ENCODE measurements around the gene TTC21A. TPM values are rescaled to one million over a fixed set of nuclear protein-coding genes. Genes with fewer than 3 reads are reported as not detected.
A peak's percentile ranks its signal among the peaks of the same experiment; 100 is the strongest.

Gene TTC21A
- total RNA-seq, 2 experiments from 2014 or later: 2.7 to 4.5 TPM

GRCh38 chr3:39140341-39140971, 33.0 kb downstream of the TTC21A start:
- ATAC-seq (ENCODE audit: low read depth): no peak
- Mint-ChIP-seq H3K36me3 (peaks cover 21% of the 10 kb centered on the region), H3K27me3 (no peaks in the 10 kb centered on the region), H3K27ac (no peak overlapping the region), H3K4me3 (no peak overlapping the region), H3K9me3 (no peaks in the 10 kb centered on the region), H3K4me1 (peaks cover 8% of the 10 kb centered on the region)
- no peak for DNase-seq
- POLR2A ChIA-PET: no interaction called here

- H3K36me3 Mint-ChIP-seq: peaks cover 26% of the 10 kb centered on the region
- peaks cover 14% of the 10 kb centered on the region for H3K4me1 Mint-ChIP-seq
- no peaks in the 10 kb centered on the region for H3K9me3 Mint-ChIP-seq
- no peaks in the 10 kb centered on the region for H3K27me3 Mint-ChIP-seq
- no peak for DNase-seq
- no peak for ATAC-seq (ENCODE audit: low read depth)
- POLR2A ChIA-PET: interaction anchor here (1.4 kb wide), 1 partner anchor 36 kb away, joined by 3 read pairs; no protein-coding TSS in a partner anchor
- peak overlapping the region; percentile 30 for H3K27ac Mint-ChIP-seq
- H3K4me3 Mint-ChIP-seq: no peak overlapping the region
These were observed 33.9 kb downstream of the TTC21A start for GRCh38 chr3:39141171-39141995.

GRCh38 chr3:39142067-39142466, 34.6 kb downstream of the TTC21A start:
- H3K4me1 Mint-ChIP-seq: peaks cover 19% of the 10 kb centered on the region
- no peak overlapping the region for H3K27ac Mint-ChIP-seq
- peaks cover 31% of the 10 kb centered on the region for H3K36me3 Mint-ChIP-seq
- no peaks in the 10 kb centered on the region for H3K9me3 Mint-ChIP-seq
- DNase-seq (no peak), ATAC-seq (ENCODE audit: low read depth) (no peak)
- POLR2A ChIA-PET: interaction anchor here (1.4 kb wide), 1 partner anchor 36 kb away, joined by 3 read pairs; no protein-coding TSS in a partner anchor
- no peak overlapping the region for H3K4me3 Mint-ChIP-seq
- no peaks in the 10 kb centered on the region for H3K27me3 Mint-ChIP-seq

- no peak for DNase-seq
- no peak overlapping the region for H3K27ac Mint-ChIP-seq
- H3K4me1 Mint-ChIP-seq: peaks cover 29% of the 10 kb centered on the region
- no peak for ATAC-seq (ENCODE audit: low read depth)
- no peak overlapping the region for H3K4me3 Mint-ChIP-seq
- POLR2A ChIA-PET: interaction anchor here (1.3 to 1.4 kb wide), 2 partner anchors 35 to 37 kb away, joined by 3 to 5 read pairs; partner anchors contain the start of gene TTC21A
- H3K36me3 Mint-ChIP-seq: peaks cover 27% of the 10 kb centered on the region
- H3K27me3 Mint-ChIP-seq: no peaks in the 10 kb centered on the region
- no peaks in the 10 kb centered on the region for H3K9me3 Mint-ChIP-seq
These were observed 35.8 kb downstream of the TTC21A start for GRCh38 chr3:39143051-39143885.

- ATAC-seq (ENCODE audit: low read depth) (no peak), DNase-seq (no peak)
- Mint-ChIP-seq H3K4me3 (no peak overlapping the region), H3K27ac (no peak overlapping the region), H3K4me1 (peaks cover 39% of the 10 kb centered on the region), H3K27me3 (no peaks in the 10 kb centered on the region), H3K9me3 (no peaks in the 10 kb centered on the region), H3K36me3 (peaks cover 27% of the 10 kb centered on the region)
- POLR2A ChIA-PET: interaction anchor here (1.3 kb wide), 1 partner anchor 36 kb away, joined by 5 read pairs; the partner anchor contains the start of gene TTC21A
These were observed 36.7 kb downstream of the TTC21A start for GRCh38 chr3:39144095-39144747.

GRCh38 chr3:39144748-39145380, 37.4 kb downstream of the TTC21A start:
- H3K4me3 Mint-ChIP-seq: no peak overlapping the region
- H3K4me1 Mint-ChIP-seq: peaks cover 45% of the 10 kb centered on the region
- H3K9me3 Mint-ChIP-seq: no peaks in the 10 kb centered on the region
- H3K36me3 Mint-ChIP-seq: peaks cover 27% of the 10 kb centered on the region
- no peaks in the 10 kb centered on the region for H3K27me3 Mint-ChIP-seq
- DNase-seq (no peak), ATAC-seq (ENCODE audit: low read depth) (no peak)
- H3K27ac Mint-ChIP-seq: no peak overlapping the region
- POLR2A ChIA-PET: no interaction called here

GRCh38 chr3:39146083-39146501, 38.6 kb downstream of the TTC21A start:
- Mint-ChIP-seq H3K4me3 (peak overlapping the region; percentile 96), H3K27ac (peak overlapping the region; percentile 97), H3K4me1 (peaks cover 54% of the 10 kb centered on the region), H3K9me3 (no peaks in the 10 kb centered on the region), H3K36me3 (peaks cover 27% of the 10 kb centered on the region), H3K27me3 (no peaks in the 10 kb centered on the region)
- ATAC-seq (ENCODE audit: low read depth) (no peak), DNase-seq (no peak)
- POLR2A ChIA-PET: interaction anchor here (0.7 to 3.4 kb wide), 3 partner anchors 16 to 32 kb away, joined by 3 to 17 read pairs (median 3); no protein-coding TSS in a partner anchor

- Mint-ChIP-seq H3K27ac (peak overlapping the region; percentile 97), H3K4me3 (peak overlapping the region; percentile 96), H3K27me3 (no peaks in the 10 kb centered on the region), H3K9me3 (no peaks in the 10 kb centered on the region), H3K36me3 (peaks cover 24% of the 10 kb centered on the region), H3K4me1 (peaks cover 57% of the 10 kb centered on the region)
- ATAC-seq (ENCODE audit: low read depth) (peak; percentile 51), DNase-seq (peak; percentile 68)
- POLR2A ChIA-PET: interaction anchor here (0.6 to 3.4 kb wide), 8 partner anchors 10 to 1741 kb away, joined by 3 to 17 read pairs (median 4); partner anchors contain the start of genes GORASP1 and TTC21A
These were observed 39.4 kb downstream of the TTC21A start for GRCh38 chr3:39146611-39147591.

GRCh38 chr3:39147711-39148434, 40.4 kb downstream of the TTC21A start:
- POLR2A ChIA-PET: interaction anchor here (0.6 to 3.4 kb wide), 6 partner anchors 20 to 140 kb away, joined by 3 to 17 read pairs (median 6); partner anchors contain the start of genes GORASP1 and TTC21A
- Mint-ChIP-seq H3K27ac (peak overlapping the region; percentile 97), H3K9me3 (no peaks in the 10 kb centered on the region), H3K4me3 (peak overlapping the region; percentile 96), H3K27me3 (no peaks in the 10 kb centered on the region), H3K4me1 (peaks cover 65% of the 10 kb centered on the region), H3K36me3 (peaks cover 25% of the 10 kb centered on the region)
- ATAC-seq (ENCODE audit: low read depth) (peak; percentile 23), DNase-seq (peak; percentile 64)

GRCh38 chr3:39148435-39149058, 41.1 kb downstream of the TTC21A start:
- POLR2A ChIA-PET: interaction anchor here (1.2 to 3.4 kb wide), 4 partner anchors 21 to 43 kb away, joined by 3 to 17 read pairs (median 8); partner anchors contain the start of genes GORASP1 and TTC21A
- peaks cover 23% of the 10 kb centered on the region for H3K36me3 Mint-ChIP-seq

More at GRCh38 chr3:39148435-39149058, 41.1 kb downstream of the TTC21A start:
- no peaks in the 10 kb centered on the region for H3K9me3 Mint-ChIP-seq
- DNase-seq (peak; percentile 29), ATAC-seq (ENCODE audit: low read depth) (no peak)
- H3K27ac Mint-ChIP-seq: peak overlapping the region; percentile 97
- H3K4me3 Mint-ChIP-seq: peak overlapping the region; percentile 96
- H3K27me3 Mint-ChIP-seq: no peaks in the 10 kb centered on the region
- peaks cover 65% of the 10 kb centered on the region for H3K4me1 Mint-ChIP-seq

Measured in activated naive CD8-positive, alpha-beta T cell treated with anti-CD3 and anti-CD28 coated beads, Interleukin-2, amount 10 ng/mL, durations not matched to agents 7 days and 5 days (primary cell).